ENCODE data around the gene HDAC2.

GRCh38 chr6:114020196-114020595 lies 49.2 kb upstream of the HDAC2 start:
- TF ChIP-seq CTCF (IDR thresholded peaks at IDR 0.05; ENCODE audit: extremely low read depth in 1 of 2, insufficient read depth in 1 of 2, low read depth in 1 of 2, low read length in 2 of 2), result no peak
- TF ChIP-seq POLR2A (IDR thresholded peaks at IDR 0.05; ENCODE audit: low read depth, low read length), result no peak
- no peak for TF ChIP-seq POLR2AphosphoS5 (IDR thresholded peaks at IDR 0.05; ENCODE audit: insufficient read depth, low read depth, low read length)

Measured in endothelial cell of umbilical vein (primary cell).